ENCODE measurements around the gene NKX1-1.

Gene NKX1-1

DNA sequence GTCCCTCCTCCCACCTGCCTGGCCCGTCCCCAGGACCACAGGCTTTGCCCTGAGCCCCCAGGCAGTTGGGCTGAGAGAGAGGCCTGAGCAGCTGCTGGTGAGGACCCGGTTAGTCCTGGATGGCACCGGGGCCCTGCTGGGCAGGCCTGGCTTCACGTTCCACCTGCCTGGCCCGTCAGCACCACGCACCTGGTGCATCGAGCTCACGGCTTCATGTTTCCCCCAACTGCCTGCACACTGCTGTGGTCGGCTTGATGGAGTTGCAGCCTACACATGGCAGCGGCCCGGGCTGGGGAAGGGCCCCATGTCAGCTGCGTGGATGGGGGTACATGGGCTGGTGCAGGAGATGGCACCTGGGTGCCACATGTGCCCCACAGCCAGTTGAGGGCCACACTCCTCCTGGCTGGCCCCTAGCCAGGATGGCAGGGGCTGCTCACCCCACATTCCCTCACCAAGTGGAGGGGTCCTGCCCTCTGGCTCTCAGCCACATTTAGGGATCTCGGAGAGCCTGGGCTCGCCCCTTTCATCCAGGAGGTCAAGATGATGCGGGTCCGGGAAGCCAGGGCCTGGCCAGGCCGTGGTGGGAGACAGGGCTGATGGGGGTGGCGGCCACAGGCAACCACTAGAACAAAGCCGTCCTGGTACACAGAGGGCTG is 28.5 kb downstream of the NKX1-1 start:
- Histone ChIP-seq H4K20me1 (ENCODE audit: insufficient read depth, low read length) (no peaks in the 10 kb centered on the region), H3K79me2 (ENCODE audit: low read length) (no peaks in the 10 kb centered on the region), H3K36me3 (replicated peaks; ENCODE audit: insufficient read depth, low read length) (no peaks in the 10 kb centered on the region), H3K27me3 (replicated peaks; ENCODE audit: insufficient read depth, low read length) (no peaks in the 10 kb centered on the region), H3K9me2 (replicated peaks; ENCODE audit: insufficient read depth, low read length) (no peaks in the 10 kb centered on the region), H3K27ac (ENCODE audit: low read length) (no peak overlapping the region), H3K9ac (ENCODE audit: low read length) (no peak overlapping the region), H2AFZ (ENCODE audit: low read length) (no peak overlapping the region), H3K4me1 (ENCODE audit: low read length) (no peaks in the 10 kb centered on the region), H3K4me3 (ENCODE audit: low read length) (no peak overlapping the region), H3F3A (ENCODE audit: insufficient read depth, low read length) (no peaks in the 10 kb centered on the region), H3K9me3 (replicated peaks; ENCODE audit: insufficient read depth, low read length) (no peaks in the 10 kb centered on the region), H3K4me2 (ENCODE audit: low read depth, low read length) (no peak overlapping the region)
- TF ChIP-seq EZH2 (optimal IDR thresholded peaks at IDR 0.05; ENCODE audit: low read depth, low read length) (no peak), EZH2phosphoT487 (IDR thresholded peaks at IDR 0.05; ENCODE audit: low read length) (no peak)
- TF ChIP-seq, protein P1, sequence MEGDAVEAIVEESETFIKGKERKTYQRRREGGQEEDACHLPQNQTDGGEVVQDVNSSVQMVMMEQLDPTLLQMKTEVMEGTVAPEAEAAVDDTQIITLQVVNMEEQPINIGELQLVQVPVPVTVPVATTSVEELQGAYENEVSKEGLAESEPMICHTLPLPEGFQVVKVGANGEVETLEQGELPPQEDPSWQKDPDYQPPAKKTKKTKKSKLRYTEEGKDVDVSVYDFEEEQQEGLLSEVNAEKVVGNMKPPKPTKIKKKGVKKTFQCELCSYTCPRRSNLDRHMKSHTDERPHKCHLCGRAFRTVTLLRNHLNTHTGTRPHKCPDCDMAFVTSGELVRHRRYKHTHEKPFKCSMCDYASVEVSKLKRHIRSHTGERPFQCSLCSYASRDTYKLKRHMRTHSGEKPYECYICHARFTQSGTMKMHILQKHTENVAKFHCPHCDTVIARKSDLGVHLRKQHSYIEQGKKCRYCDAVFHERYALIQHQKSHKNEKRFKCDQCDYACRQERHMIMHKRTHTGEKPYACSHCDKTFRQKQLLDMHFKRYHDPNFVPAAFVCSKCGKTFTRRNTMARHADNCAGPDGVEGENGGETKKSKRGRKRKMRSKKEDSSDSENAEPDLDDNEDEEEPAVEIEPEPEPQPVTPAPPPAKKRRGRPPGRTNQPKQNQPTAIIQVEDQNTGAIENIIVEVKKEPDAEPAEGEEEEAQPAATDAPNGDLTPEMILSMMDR (IDR thresholded peaks at IDR 0.05; ENCODE audit: low read length): no peak
- DNase-seq: no peak

DNA sequence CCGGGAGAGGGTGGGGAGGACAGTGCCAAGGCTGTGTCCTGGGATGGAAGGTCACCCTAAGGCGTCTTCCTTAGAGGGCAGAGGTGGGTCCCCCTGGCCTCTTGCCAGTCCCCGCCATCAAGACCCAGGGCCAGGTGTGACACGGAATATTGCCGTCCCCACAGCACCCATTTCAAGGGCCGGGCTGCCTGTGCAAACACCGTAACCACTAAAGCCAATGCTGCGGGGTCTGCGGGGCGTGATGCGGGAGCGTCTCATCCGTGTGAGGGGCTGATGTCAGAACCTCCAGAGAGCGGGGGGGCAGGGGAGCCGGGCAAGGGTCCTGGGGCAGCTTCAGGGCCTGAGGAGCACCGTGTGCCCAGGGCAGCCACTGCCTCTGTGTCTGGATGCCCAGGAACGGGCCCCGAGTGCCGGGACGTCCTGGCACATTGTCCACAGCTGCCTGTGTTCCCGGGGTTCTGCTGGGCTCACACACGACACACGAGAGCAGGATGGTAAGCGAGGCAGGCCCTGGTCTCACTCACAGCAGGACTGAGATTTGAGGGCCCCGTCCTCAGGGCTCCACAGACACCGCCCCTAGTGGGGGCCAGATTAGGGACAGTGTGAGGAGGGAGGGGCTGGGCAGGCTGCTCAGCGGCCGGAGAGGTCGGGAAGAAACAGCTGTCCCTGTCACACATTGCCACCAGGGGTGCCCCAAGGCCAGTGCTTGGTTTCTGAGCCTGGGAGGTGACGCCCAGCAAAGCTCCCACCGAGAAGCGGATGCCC is 29.2 kb downstream of the NKX1-1 start:
- H3K9ac ChIP-seq (ENCODE audit: low read length): no peak overlapping the region
- H3K79me2 ChIP-seq (ENCODE audit: low read length): no peaks in the 10 kb centered on the region
- no peak for DNase-seq
- H3K27me3 ChIP-seq (replicated peaks; ENCODE audit: insufficient read depth, low read length): no peaks in the 10 kb centered on the region
- H3F3A ChIP-seq (ENCODE audit: insufficient read depth, low read length): no peaks in the 10 kb centered on the region
- no peaks in the 10 kb centered on the region for H3K36me3 ChIP-seq (replicated peaks; ENCODE audit: insufficient read depth, low read length)
- H3K4me3 ChIP-seq (ENCODE audit: low read length): no peak overlapping the region
- H4K20me1 ChIP-seq (ENCODE audit: insufficient read depth, low read length): no peaks in the 10 kb centered on the region
- H3K9me2 ChIP-seq (replicated peaks; ENCODE audit: insufficient read depth, low read length): no peaks in the 10 kb centered on the region
- H3K27ac ChIP-seq (ENCODE audit: low read length): no peak overlapping the region
- H3K9me3 ChIP-seq (replicated peaks; ENCODE audit: insufficient read depth, low read length): no peaks in the 10 kb centered on the region
- no peak overlapping the region for H2AFZ ChIP-seq (ENCODE audit: low read length)
- no peaks in the 10 kb centered on the region for H3K4me1 ChIP-seq (ENCODE audit: low read length)
- H3K4me2 ChIP-seq (ENCODE audit: low read depth, low read length): no peak overlapping the region
- TF ChIP-seq EZH2 (optimal IDR thresholded peaks at IDR 0.05; ENCODE audit: low read depth, low read length): no peak
- no peak for TF ChIP-seq EZH2phosphoT487 (IDR thresholded peaks at IDR 0.05; ENCODE audit: low read length)
- TF ChIP-seq, protein P1 (IDR thresholded peaks at IDR 0.05; ENCODE audit: low read length): no peak

DNA sequence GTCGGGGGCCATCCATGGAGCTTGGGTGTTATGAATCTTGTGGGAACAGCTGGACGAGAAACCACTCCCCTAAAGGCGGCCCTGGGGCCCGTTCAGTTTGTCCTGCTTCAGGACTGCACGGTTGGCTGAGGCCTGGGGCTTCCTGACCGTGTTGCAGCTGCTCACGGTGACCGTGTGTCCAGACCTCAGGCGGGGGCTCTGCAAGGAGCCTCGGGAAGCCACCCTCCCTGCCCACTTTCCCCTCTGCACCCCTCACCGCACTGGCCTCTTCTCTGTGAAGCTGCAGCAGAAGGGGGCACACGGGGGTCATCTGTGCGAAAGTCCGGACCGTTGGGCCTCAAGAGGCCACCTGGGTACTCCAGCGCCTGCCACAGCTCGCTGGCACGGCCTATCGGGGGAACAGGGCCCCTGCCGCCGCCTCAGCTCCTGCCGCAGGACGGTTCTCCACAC is 29.8 kb downstream of the NKX1-1 start:
- no peaks in the 10 kb centered on the region for H3F3A ChIP-seq (ENCODE audit: insufficient read depth, low read length)
- H4K20me1 ChIP-seq (ENCODE audit: insufficient read depth, low read length): no peaks in the 10 kb centered on the region
- H3K27me3 ChIP-seq (replicated peaks; ENCODE audit: insufficient read depth, low read length): no peaks in the 10 kb centered on the region
- H3K9me3 ChIP-seq (replicated peaks; ENCODE audit: insufficient read depth, low read length): no peaks in the 10 kb centered on the region
- no peaks in the 10 kb centered on the region for H3K36me3 ChIP-seq (replicated peaks; ENCODE audit: insufficient read depth, low read length)
- no peak overlapping the region for H2AFZ ChIP-seq (ENCODE audit: low read length)
- no peak overlapping the region for H3K4me2 ChIP-seq (ENCODE audit: low read depth, low read length)
- H3K9ac ChIP-seq (ENCODE audit: low read length): no peak overlapping the region
- H3K79me2 ChIP-seq (ENCODE audit: low read length): no peaks in the 10 kb centered on the region
- H3K27ac ChIP-seq (ENCODE audit: low read length): no peak overlapping the region
- H3K4me3 ChIP-seq (ENCODE audit: low read length): no peak overlapping the region
- DNase-seq: no peak
- TF ChIP-seq, protein P1 (IDR thresholded peaks at IDR 0.05; ENCODE audit: low read length): no peak
- TF ChIP-seq EZH2phosphoT487 (IDR thresholded peaks at IDR 0.05; ENCODE audit: low read length) (no peak), EZH2 (optimal IDR thresholded peaks at IDR 0.05; ENCODE audit: low read depth, low read length) (no peak)
- H3K9me2 ChIP-seq (replicated peaks; ENCODE audit: insufficient read depth, low read length): no peaks in the 10 kb centered on the region
- H3K4me1 ChIP-seq (ENCODE audit: low read length): no peaks in the 10 kb centered on the region

Measured in MM.1S (cell line).